SU-DHL-6 (cell line): Measurements from ENCODE around the gene YTHDC2.

Source experiments
- EZH2phosphoT487 ChIP-seq: fragments of 200-600 bp; sonication (generic), shearing (Covaris generic); conservative IDR thresholded peaks from 2 replicates; pipeline ENCODE4 v1.6.1; 2018; ENCODE audit warnings: mild to moderate bottlenecking, antibody characterized with exemption, low read length, moderate library complexity, mixed read lengths
- TF ChIP-seq, protein P1 (sequence below): fragments of 200-600 bp; sonication (generic); IDR thresholded peaks from one replicate; pipeline ENCODE4 v1.5.1; 2017; ENCODE audit warnings: antibody characterized with exemption, mild to moderate bottlenecking, low read length, moderate library complexity; ENCODE audit not compliant: insufficient read depth, poor library complexity, severe bottlenecking

DNA sequence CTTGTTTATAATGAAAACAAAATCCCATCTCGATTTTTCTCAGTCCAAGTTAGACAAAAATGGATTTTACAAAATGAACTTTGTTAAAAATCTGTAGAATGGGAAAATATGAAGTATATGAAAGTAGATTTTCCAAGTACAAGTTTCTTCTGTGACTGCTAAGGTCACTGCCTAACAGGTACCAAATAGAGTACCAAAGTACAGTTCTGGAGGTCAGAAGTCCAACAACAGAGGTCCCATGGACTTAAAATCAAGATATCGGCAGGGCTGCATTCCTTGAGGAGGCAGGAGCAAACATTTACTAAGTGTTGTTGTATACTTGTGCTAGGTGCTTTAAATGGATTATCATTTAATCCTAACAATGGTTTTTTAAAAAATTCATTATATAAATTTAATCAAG, 5.9 kb downstream of the YTHDC2 start:
- TF ChIP-seq, protein P1, sequence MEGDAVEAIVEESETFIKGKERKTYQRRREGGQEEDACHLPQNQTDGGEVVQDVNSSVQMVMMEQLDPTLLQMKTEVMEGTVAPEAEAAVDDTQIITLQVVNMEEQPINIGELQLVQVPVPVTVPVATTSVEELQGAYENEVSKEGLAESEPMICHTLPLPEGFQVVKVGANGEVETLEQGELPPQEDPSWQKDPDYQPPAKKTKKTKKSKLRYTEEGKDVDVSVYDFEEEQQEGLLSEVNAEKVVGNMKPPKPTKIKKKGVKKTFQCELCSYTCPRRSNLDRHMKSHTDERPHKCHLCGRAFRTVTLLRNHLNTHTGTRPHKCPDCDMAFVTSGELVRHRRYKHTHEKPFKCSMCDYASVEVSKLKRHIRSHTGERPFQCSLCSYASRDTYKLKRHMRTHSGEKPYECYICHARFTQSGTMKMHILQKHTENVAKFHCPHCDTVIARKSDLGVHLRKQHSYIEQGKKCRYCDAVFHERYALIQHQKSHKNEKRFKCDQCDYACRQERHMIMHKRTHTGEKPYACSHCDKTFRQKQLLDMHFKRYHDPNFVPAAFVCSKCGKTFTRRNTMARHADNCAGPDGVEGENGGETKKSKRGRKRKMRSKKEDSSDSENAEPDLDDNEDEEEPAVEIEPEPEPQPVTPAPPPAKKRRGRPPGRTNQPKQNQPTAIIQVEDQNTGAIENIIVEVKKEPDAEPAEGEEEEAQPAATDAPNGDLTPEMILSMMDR: no peak
- no peak for TF ChIP-seq EZH2phosphoT487
